HepG2 (cell line): ENCODE measurements around the gene RIPOR3. TPM values are rescaled to one million over a fixed set of nuclear protein-coding genes. Genes with fewer than 3 reads are reported as not detected.

ENCODE experiments used
- HES4 ChIP-seq: sonication (generic); formaldehyde crosslinking; IDR thresholded peaks from 2 replicates; pipeline ENCODE4 v1.9.0; 2021; ENCODE audit warnings: mild to moderate bottlenecking, missing genetic modification reagents, borderline replicate concordance
- HMG20A ChIP-seq: IDR thresholded peaks from 2 replicates; pipeline ENCODE4 v1.6.1; 2016; ENCODE audit warnings: borderline replicate concordance
- HMG20B ChIP-seq: conservative IDR thresholded peaks from 2 replicates; pipeline ENCODE4 v1.6.1; 2016; ENCODE audit warnings: missing genetic modification reagents, missing compliant biosample characterization
- KLF16 ChIP-seq, 2 experiments: sonication (generic) in 1 of 2; formaldehyde crosslinking in 1 of 2; IDR thresholded peaks; 2 replicates each; pipeline versions ENCODE4 v1.6.1 to v1.8.0; 2016 to 2023; ENCODE audit warnings: missing genetic modification reagents in 2 of 2, missing compliant biosample characterization in 1 of 2
- MED1 ChIP-seq: sonication (generic); formaldehyde crosslinking; IDR thresholded peaks from 2 replicates; pipeline ENCODE4 v1.4.0; 2020; ENCODE audit warnings: missing genetic modification reagents
- NFKB2 ChIP-seq: sonication (generic); formaldehyde crosslinking; IDR thresholded peaks from 2 replicates; pipeline ENCODE4 v1.4.0; 2020; ENCODE audit warnings: missing genetic modification reagents, borderline replicate concordance
- NR2F1 ChIP-seq, 2 experiments: fragments of 450-650 bp in 1 of 2; formaldehyde crosslinking in 1 of 2; IDR thresholded peaks; 2 replicates each; pipeline versions ENCODE4 v1.5.0 to v1.6.1; 2016 to 2020; ENCODE audit warnings: mild to moderate bottlenecking in 1 of 2, missing compliant biosample characterization in 1 of 2, missing genetic modification reagents in 1 of 2, moderate library complexity in 1 of 2
- PCBP2 ChIP-seq: fragments of 200-400 bp; formaldehyde crosslinking; optimal IDR thresholded peaks from 2 replicates; pipeline ENCODE3; 2018; ENCODE audit warnings: low read length, low read depth; ENCODE audit not compliant: poor library complexity, severe bottlenecking
- SMARCE1 ChIP-seq: fragments of 450-650 bp; IDR thresholded peaks from 2 replicates; pipeline ENCODE4 v1.6.1; 2017; ENCODE audit warnings: borderline replicate concordance
- SNRNP70 ChIP-seq: fragments of 200-400 bp; formaldehyde crosslinking; IDR thresholded peaks from 2 replicates; pipeline ENCODE4 v1.6.1; 2017; ENCODE audit warnings: mild to moderate bottlenecking, low read depth, low read length, moderate library complexity
- SRF ChIP-seq: IDR thresholded peaks from 2 replicates; pipeline ENCODE4 v1.6.1; 2011; ENCODE audit warnings: mild to moderate bottlenecking, low read depth, low read length, moderate library complexity
- ZNF253 ChIP-seq: sonication (generic); formaldehyde crosslinking; IDR thresholded peaks from 2 replicates; pipeline ENCODE4 v1.8.0; 2022; ENCODE audit warnings: mild to moderate bottlenecking, missing genetic modification reagents, borderline replicate concordance
- ZNF33A ChIP-seq: sonication (generic); formaldehyde crosslinking; IDR thresholded peaks from 2 replicates; pipeline ENCODE4 v1.5.1; 2020; ENCODE audit warnings: missing genetic modification reagents, mild to moderate bottlenecking, moderate library complexity, borderline replicate concordance
- polyA plus RNA-seq, 8 experiments: library from polyadenylated mRNA; depleted of rRNA in 3 of 8; stranded (reverse) in 7 of 8; unstranded in 1 of 8; fragments of >200 nt; fragmentation: Illumina TruSeq in 4 of 8; extraction: Trizol in 4 of 8; gene quantifications; 2 replicates each; pipeline versions ENCODE4 v1.2.1 to v1.2.3, GENCODE V29; 2011 to 2016; ENCODE audit warnings: low read depth in 4 of 8, missing spikeins in 1 of 8, mixed read lengths in 1 of 8; ENCODE audit not compliant: insufficient read depth in 1 of 8
- total RNA-seq, 5 experiments: library from RNA; depleted of rRNA; stranded (reverse); fragments of >200 nt; fragmentation: Illumina TruSeq; extraction: Trizol; gene quantifications; 2 replicates each; pipeline ENCODE4 v1.2.3, GENCODE V29; 2016; ENCODE audit warnings: low read depth in 1 of 5
- TF ChIP-seq, protein P1 (sequence below): sonication (generic); formaldehyde crosslinking; IDR thresholded peaks from 2 replicates; pipeline ENCODE4 v1.4.0; 2020; ENCODE audit warnings: mild to moderate bottlenecking, missing genetic modification reagents
- TF ChIP-seq, protein P2 (sequence below): sonication (generic); formaldehyde crosslinking; IDR thresholded peaks from 2 replicates; pipeline ENCODE4 v1.9.0; 2022; ENCODE audit warnings: low read depth, missing genetic modification reagents
- TF ChIP-seq, protein P3 (sequence below): sonication (generic); formaldehyde crosslinking; IDR thresholded peaks from 2 replicates; pipeline ENCODE4 v1.4.0; 2020; ENCODE audit warnings: missing genetic modification reagents
- TF ChIP-seq, protein P4 (sequence below): sonication (generic); formaldehyde crosslinking; IDR thresholded peaks from 2 replicates; pipeline ENCODE4 v1.5.0; 2020; ENCODE audit warnings: mild to moderate bottlenecking, missing genetic modification reagents, moderate library complexity

The RIPOR3 gene
- total and polyA plus RNA-seq, 2 of the 13 experiments (the other 11 are each of a cell fraction or from before 2014, with no cell fraction given), result 0.18 TPM; not detected in 1

DNA sequence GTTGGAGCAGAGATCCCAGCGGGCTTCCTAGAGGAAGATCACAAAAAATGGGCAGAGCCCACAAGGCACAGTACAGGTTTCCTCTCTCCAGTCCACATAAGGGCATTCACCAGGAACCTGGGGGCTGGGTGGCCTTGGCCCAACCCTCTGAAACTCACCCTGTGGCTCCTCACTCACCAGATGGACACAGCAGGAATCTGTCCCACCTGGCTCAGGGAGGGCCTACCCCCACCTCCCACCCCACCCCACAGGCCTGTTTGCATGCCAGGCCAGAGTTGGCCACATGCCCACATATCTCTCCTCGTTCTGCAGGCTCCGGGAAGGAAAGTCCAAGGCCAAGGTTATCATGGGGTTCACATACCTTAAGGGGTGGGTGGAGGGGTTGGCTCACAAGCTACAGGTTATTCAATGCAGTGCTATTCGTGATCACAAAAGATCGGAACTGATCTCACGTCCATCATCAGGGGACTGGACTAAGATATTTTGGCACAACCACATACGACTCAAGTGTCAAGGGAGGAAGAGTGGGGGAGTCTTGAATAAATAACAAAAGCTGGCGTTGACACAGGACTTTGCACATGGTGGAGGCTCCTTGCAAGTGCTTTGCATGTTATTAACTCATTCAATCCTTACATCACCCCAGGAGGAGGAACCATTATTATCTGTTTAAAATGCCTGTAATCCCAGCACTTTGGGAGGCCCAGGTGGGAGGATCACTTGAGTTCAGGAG lies 13.0 kb downstream of the RIPOR3 start (continued):
- TF ChIP-seq NR2F1 (CRISPR knock-in tag; IDR thresholded peaks at IDR 0.05), result peak in 1 of 2 experiments; percentile 39; a peak in 1 of 4 replicates
- TF ChIP-seq, protein P1, sequence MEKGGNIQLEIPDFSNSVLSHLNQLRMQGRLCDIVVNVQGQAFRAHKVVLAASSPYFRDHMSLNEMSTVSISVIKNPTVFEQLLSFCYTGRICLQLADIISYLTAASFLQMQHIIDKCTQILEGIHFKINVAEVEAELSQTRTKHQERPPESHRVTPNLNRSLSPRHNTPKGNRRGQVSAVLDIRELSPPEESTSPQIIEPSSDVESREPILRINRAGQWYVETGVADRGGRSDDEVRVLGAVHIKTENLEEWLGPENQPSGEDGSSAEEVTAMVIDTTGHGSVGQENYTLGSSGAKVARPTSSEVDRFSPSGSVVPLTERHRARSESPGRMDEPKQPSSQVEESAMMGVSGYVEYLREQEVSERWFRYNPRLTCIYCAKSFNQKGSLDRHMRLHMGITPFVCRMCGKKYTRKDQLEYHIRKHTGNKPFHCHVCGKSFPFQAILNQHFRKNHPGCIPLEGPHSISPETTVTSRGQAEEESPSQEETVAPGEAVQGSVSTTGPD, result peak; percentile 76; the same call in 1 of the 2 replicates
- TF ChIP-seq HMG20B (CRISPR knock-in tag), result 0 out of 2 replicates have a peak, but pooled peaks have one; percentile 9
- TF ChIP-seq NFKB2 (CRISPR knock-in tag), result peak; percentile 51; the same call in 1 of the 2 replicates
- no peak for TF ChIP-seq KLF16 (CRISPR knock-in tag; IDR thresholded peaks at IDR 0.05)
- no peak for TF ChIP-seq SMARCE1
- TF ChIP-seq, protein P2, sequence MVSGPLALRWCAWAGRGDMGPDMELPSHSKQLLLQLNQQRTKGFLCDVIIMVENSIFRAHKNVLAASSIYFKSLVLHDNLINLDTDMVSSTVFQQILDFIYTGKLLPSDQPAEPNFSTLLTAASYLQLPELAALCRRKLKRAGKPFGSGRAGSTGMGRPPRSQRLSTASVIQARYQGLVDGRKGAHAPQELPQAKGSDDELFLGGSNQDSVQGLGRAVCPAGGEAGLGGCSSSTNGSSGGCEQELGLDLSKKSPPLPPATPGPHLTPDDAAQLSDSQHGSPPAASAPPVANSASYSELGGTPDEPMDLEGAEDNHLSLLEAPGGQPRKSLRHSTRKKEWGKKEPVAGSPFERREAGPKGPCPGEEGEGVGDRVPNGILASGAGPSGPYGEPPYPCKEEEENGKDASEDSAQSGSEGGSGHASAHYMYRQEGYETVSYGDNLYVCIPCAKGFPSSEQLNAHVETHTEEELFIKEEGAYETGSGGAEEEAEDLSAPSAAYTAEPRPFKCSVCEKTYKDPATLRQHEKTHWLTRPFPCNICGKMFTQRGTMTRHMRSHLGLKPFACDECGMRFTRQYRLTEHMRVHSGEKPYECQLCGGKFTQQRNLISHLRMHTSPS (CRISPR knock-in tag), result peak; percentile 86
- peak; percentile 45; the same call in 1 of the 2 replicates for TF ChIP-seq HMG20A
- no peak for TF ChIP-seq HES4
- TF ChIP-seq, protein P3, sequence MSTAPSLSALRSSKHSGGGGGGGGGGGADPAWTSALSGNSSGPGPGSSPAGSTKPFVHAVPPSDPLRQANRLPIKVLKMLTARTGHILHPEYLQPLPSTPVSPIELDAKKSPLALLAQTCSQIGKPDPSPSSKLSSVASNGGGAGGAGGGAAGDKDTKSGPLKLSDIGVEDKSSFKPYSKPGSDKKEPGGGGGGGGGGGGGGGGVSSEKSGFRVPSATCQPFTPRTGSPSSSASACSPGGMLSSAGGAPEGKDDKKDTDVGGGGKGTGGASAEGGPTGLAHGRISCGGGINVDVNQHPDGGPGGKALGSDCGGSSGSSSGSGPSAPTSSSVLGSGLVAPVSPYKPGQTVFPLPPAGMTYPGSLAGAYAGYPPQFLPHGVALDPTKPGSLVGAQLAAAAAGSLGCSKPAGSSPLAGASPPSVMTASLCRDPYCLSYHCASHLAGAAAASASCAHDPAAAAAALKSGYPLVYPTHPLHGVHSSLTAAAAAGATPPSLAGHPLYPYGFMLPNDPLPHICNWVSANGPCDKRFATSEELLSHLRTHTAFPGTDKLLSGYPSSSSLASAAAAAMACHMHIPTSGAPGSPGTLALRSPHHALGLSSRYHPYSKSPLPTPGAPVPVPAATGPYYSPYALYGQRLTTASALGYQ (CRISPR knock-in tag), result peak; percentile 48; the same call in 1 of the 2 replicates
- TF ChIP-seq ZNF33A, result no peak
- TF ChIP-seq PCBP2, result no peak
- TF ChIP-seq, protein P4, sequence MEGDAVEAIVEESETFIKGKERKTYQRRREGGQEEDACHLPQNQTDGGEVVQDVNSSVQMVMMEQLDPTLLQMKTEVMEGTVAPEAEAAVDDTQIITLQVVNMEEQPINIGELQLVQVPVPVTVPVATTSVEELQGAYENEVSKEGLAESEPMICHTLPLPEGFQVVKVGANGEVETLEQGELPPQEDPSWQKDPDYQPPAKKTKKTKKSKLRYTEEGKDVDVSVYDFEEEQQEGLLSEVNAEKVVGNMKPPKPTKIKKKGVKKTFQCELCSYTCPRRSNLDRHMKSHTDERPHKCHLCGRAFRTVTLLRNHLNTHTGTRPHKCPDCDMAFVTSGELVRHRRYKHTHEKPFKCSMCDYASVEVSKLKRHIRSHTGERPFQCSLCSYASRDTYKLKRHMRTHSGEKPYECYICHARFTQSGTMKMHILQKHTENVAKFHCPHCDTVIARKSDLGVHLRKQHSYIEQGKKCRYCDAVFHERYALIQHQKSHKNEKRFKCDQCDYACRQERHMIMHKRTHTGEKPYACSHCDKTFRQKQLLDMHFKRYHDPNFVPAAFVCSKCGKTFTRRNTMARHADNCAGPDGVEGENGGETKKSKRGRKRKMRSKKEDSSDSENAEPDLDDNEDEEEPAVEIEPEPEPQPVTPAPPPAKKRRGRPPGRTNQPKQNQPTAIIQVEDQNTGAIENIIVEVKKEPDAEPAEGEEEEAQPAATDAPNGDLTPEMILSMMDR, result no peak
- peak; percentile 80 for TF ChIP-seq MED1 (CRISPR knock-in tag)
- no peak for TF ChIP-seq SNRNP70
- TF ChIP-seq SRF, result peak; percentile 80
- TF ChIP-seq ZNF253 (CRISPR knock-in tag), result no peak
